OCI-LY7 (cell line): ENCODE results near the gene BMAL1.
"Not testable (repeated sequence)": the region's sequence is repeated elsewhere in the genome, so short reads cannot be mapped to it uniquely, and the experiment has no call there.

ENCODE experiments used
- CTCF ChIP-seq: fragments of 200-600 bp; sonication (generic); conservative IDR thresholded peaks from 2 replicates; pipeline ENCODE4 v1.5.1; 2014; ENCODE audit warnings: mild to moderate bottlenecking, antibody characterized with exemption, low read length, moderate library complexity, mixed read lengths
- EZH2phosphoT487 ChIP-seq: fragments of 200-600 bp; sonication (generic); IDR thresholded peaks from 2 replicates; pipeline ENCODE4 v1.6.1; 2018; ENCODE audit warnings: low read depth, borderline replicate concordance, mild to moderate bottlenecking, mixed run types, antibody characterized with exemption, low read length, moderate library complexity, mixed read lengths

GRCh38 chr11:13398335-13398734, 120.7 kb downstream of the BMAL1 start:
- TF ChIP-seq CTCF, EZH2phosphoT487: not testable (repeated sequence)
